Raji (cell line): ENCODE measurements around the gene ZFHX3.

Source experiments
- POLR2A ChIP-seq: IDR thresholded peaks from 2 replicates; pipeline ENCODE4 v1.6.1; 2011; ENCODE audit warnings: low read depth, low read length, control low read depth; ENCODE audit not compliant: insufficient read depth

ZFHX3 gene

DNA sequence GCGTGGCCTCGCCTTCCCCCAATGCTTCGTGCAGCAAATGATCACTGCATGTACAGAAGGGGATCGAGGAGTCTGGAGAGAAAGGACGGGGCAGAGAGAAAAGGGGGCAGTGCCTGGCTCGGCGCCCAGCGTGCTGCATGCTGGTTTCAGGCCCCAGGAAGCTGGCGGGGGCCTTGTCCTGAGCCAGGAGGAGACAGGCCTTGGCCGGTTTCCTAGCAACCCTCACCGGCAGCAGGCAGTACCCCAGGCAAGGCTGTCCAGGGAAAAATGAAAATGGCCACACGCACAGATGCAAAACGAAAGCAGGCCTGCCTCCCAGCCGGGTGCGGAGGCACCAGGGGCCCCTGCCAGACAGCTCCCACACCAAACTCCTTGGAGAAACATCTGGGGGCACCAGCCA is 126.3 kb downstream of the ZFHX3 start:
- no peak for TF ChIP-seq POLR2A

GRCh38 chr16:72921106-72921505 is 126.8 kb downstream of the ZFHX3 start:
- TF ChIP-seq POLR2A, result no peak

DNA sequence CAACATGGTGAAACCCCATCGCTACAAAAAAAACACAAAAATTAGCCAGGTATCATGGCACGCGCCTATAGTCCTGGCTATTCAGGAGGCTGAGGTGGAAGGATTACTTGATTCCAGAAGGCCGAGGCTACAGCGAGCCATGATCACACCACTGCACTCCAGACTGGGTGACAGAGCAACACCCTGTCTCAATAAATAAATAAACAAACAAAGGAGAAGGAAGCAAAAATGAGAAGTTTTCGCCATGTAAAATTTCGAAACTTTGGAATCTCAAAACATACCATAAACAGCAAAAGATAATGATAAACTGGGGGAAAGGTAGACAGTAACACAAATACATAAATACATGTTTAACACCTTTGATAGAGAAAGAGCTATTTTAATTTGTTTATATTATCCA is 130.9 kb downstream of the ZFHX3 start:
- TF ChIP-seq POLR2A, result no peak

DNA sequence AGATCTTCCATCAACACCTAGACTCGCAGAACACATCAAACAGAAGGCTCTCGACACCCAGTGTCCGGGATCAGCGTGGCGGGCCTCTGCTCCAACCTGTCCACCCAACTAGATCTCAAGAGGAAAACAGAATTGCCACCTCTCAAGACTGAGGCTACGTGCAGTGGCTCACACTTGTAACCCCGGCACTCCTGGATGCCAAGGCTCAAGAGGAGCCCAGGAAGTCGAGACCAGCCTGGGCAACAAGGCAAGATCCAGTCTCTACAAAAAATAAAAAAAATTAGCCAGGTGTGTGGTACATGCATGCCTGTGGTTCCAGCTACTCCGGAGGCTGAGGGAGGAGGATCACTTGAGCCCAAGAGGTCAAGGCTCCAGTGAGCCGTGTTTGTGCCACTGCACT is 132.6 kb downstream of the ZFHX3 start:
- TF ChIP-seq POLR2A, result no peak

GRCh38 chr16:72913551-72913950 is 134.4 kb downstream of the ZFHX3 start:
- TF ChIP-seq POLR2A, result no peak

DNA sequence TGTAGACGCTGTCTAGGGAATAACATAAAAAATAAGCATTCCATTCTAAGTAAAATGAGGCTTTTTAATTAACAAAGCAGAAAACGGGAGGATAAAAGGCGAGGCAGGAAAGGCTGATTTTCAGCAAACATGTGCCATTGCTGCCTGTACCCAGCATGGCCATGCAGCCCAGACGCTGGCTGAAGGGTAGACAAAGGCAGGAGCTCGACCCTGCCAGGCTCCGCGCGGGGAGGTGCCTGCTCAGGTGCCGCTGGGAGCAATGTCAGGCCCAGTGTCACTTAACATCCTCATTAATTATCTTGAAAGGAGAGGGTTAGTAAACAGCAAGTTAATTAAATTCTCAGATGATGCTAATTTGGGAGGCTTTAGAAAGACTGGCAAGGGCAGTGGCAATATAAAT is 136.0 kb downstream of the ZFHX3 start:
- TF ChIP-seq POLR2A, result no peak

- no peak for TF ChIP-seq POLR2A
Observed at GRCh38 chr16:72910875-72911274, 137.1 kb downstream of the ZFHX3 start.

- TF ChIP-seq POLR2A, result no peak
Observed at GRCh38 chr16:72910381-72910780, 137.5 kb downstream of the ZFHX3 start.

- TF ChIP-seq POLR2A, result no peak
Observed at GRCh38 chr16:72909196-72909595, 138.7 kb downstream of the ZFHX3 start.

- no peak for TF ChIP-seq POLR2A
Observed at GRCh38 chr16:72908362-72909167, 139.4 kb downstream of the ZFHX3 start.

DNA sequence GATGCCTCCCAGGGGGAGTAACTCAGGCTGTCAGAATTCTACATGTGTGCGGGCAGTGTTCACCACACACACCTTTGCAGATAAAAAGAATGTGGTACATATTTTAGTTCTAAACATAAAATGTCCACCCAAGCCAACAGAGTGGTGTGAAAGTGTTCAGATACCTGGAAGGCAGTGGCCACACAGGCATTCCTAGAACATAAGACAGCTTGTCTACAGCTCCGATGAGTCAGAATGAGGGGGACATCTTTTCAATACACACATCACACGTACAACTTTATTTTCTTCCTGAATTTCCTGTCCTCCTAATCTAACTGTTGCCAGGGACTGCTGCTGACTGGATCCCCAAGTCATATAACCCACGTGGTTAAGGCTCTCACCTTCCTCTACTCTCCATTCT is 142.3 kb downstream of the ZFHX3 start:
- no peak for TF ChIP-seq POLR2A

DNA sequence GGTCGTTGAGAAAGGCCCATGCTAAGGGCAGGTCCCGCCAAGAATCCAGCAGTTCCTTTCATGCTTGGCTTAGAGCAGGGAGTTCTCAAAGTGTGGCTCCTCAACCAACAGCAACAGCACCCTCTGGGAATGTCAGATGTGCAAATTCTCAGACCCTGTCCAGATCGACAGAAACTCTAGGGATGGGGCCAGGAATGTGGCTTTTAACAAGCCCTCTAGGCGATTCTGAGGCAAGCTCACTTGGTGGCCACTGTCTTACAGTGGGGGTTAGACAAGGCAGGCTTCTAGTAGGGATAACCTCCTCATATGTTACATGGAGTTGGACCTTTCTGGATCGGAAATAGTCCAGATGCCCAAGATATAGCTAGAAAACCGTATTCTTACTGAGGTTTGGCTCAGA is 144.8 kb downstream of the ZFHX3 start:
- no peak for TF ChIP-seq POLR2A

DNA sequence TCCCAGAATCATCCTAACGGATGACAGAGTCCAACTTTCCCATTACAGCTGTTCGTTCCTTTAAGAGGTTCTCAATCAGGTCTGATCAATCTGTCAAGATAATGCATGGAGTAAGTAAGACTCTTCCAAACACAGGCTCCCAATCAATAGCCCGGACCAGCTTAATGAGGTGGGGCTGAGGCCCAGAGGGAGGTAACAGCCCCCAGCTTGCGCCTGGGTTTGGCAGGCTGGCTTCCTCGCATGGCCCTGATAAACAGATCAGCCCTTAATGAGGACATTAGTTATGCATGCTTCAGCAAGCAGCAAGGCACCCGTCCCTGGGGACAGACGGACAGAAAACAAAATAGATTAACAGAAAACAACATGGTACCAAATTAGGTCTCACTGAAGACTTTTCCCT is 145.7 kb downstream of the ZFHX3 start:
- no peak for TF ChIP-seq POLR2A

GRCh38 chr16:72901000-72901627 is 146.8 kb downstream of the ZFHX3 start:
- no peak for TF ChIP-seq POLR2A

DNA sequence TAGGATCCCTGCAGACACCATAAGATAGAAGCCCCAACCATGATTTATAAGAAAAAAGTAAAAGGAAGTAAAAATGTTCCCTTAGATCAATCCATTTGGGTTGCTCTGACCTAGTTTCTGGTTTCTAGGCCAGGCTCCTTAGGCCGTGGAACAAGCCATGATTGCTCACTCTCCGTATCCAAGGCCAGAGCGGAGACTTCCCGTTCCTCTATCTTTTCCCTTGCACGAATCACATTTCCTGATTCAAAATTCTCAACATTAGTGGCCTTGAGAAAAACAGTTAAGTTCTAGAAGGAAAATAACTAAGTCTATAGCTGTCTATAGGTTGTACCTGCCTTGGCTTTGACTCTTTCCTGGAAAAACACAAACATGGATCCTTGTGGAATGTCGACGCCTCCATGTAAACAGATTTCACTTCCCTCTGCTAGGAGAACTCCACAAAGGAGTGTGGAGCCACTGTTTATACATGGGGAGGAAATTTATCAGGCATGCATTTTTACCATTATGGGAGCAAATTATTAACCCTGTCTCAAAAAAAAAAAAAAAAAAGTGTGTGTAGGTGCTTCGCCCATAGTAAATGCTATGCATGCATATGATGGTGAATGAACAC is 149.6 kb downstream of the ZFHX3 start:
- no peak for TF ChIP-seq POLR2A

DNA sequence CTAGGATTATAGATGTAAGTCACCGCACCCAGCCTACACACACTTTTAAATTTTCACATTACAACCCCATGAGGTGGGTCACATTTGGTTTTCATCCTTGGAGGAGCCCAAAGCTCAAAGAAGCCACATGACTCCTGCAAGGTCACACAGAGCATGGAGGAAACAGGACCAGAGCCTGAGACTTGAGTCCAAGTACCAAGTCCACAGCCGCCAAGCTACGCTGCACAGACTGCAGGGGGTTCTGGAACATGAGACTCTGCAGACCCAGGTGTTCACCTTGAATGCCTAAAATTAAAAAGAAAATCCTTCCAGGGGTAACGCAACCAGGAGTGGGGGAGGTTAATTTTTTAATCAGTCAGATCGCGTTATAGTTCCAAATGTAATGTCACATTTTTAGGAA is 150.2 kb downstream of the ZFHX3 start:
- no peak for TF ChIP-seq POLR2A
